SU-DHL-6 (cell line): ENCODE measurements around the gene SLC2A4RG.

ENCODE experiments used
- H2AFZ ChIP-seq: fragments of 200-600 bp; sonication (generic); 2 replicates; pipeline ENCODE4 v1.6.1; 2014; ENCODE audit warnings: low read depth, mild to moderate bottlenecking, moderate library complexity, mixed read lengths, antibody characterized with exemption, low read length; ENCODE audit not compliant: severe bottlenecking
- H3F3A ChIP-seq: fragments of 200-600 bp; shearing (Covaris generic); 2 replicates; pipeline ENCODE4 v1.6.0; 2016; ENCODE audit warnings: antibody characterized with exemption, mild to moderate bottlenecking; ENCODE audit not compliant: insufficient read depth
- H3K27ac ChIP-seq: fragments of 200-600 bp; sonication (generic); 2 replicates; pipeline ENCODE4 v1.5.1; 2016; ENCODE audit warnings: low read depth, mild to moderate bottlenecking, low read length, moderate library complexity, mixed read lengths
- H3K27me3 ChIP-seq: fragments of 200-600 bp; sonication (generic), shearing (Covaris generic); 2 replicates; pipeline ENCODE4 v1.6.0; 2014; ENCODE audit warnings: mild to moderate bottlenecking, low read length
- H3K36me3 ChIP-seq: fragments of 200-600 bp; sonication (generic); 2 replicates; pipeline ENCODE4 v1.6.1; 2014; ENCODE audit warnings: mild to moderate bottlenecking, low read length, mixed read lengths
- H3K4me2 ChIP-seq: fragments of 300-600, 200-600 bp; shearing (Covaris generic), sonication (generic); 2 replicates; pipeline ENCODE4 v1.6.0; 2014; ENCODE audit warnings: low read length, low read depth, mild to moderate bottlenecking; ENCODE audit not compliant: poor library complexity, severe bottlenecking
- H3K4me3 ChIP-seq: fragments of 200-600 bp; sonication (generic); 2 replicates; pipeline ENCODE4 v1.5.1; 2014; ENCODE audit warnings: antibody characterized with exemption, low read length, mild to moderate bottlenecking, mixed read lengths; ENCODE audit not compliant: insufficient read depth, poor library complexity, severe bottlenecking
- H3K79me2 ChIP-seq: fragments of 200-600 bp; sonication (generic); 2 replicates; pipeline ENCODE4 v1.6.1; 2014; ENCODE audit warnings: mild to moderate bottlenecking, low read length, moderate library complexity; ENCODE audit not compliant: insufficient read depth
- H3K9ac ChIP-seq: fragments of 200-600 bp; sonication (generic); 2 replicates; pipeline ENCODE4 v1.7.0; 2014; ENCODE audit warnings: mild to moderate bottlenecking, low read length
- H3K9me2 ChIP-seq: fragments of 200-600 bp; sonication (generic); replicated peaks from 2 replicates; pipeline ENCODE4 v1.6.1; 2014; ENCODE audit warnings: low read length; ENCODE audit not compliant: insufficient read depth
- H3K9me3 ChIP-seq: fragments of 200-600 bp; sonication (generic); 2 replicates; pipeline ENCODE4 v1.6.1; 2014; ENCODE audit warnings: low read length, mixed read lengths; ENCODE audit not compliant: insufficient read depth
- H4K20me1 ChIP-seq: fragments of 200-600 bp; sonication (generic); 2 replicates; pipeline ENCODE4 v1.6.1; 2014; ENCODE audit warnings: low read depth, mild to moderate bottlenecking, antibody characterized with exemption, low read length, moderate library complexity, mixed read lengths
- EZH2phosphoT487 ChIP-seq: fragments of 200-600 bp; sonication (generic), shearing (Covaris generic); conservative IDR thresholded peaks from 2 replicates; pipeline ENCODE4 v1.6.1; 2018; ENCODE audit warnings: mild to moderate bottlenecking, antibody characterized with exemption, low read length, moderate library complexity, mixed read lengths
- TF ChIP-seq, protein P1 (sequence below): fragments of 200-600 bp; sonication (generic); IDR thresholded peaks from one replicate; pipeline ENCODE4 v1.5.1; 2017; ENCODE audit warnings: antibody characterized with exemption, mild to moderate bottlenecking, low read length, moderate library complexity; ENCODE audit not compliant: insufficient read depth, poor library complexity, severe bottlenecking

SLC2A4RG gene

GRCh38 chr20:63693733-63694583 lies 45.6 kb upstream of the SLC2A4RG start:
- Histone ChIP-seq H4K20me1 (no peaks in the 10 kb centered on the region), H3K36me3 (no peaks in the 10 kb centered on the region), H3K27me3 (no peaks in the 10 kb centered on the region), H3K9me2 (no peaks in the 10 kb centered on the region), H3K4me2 (no peak overlapping the region), H3K9me3 (no peaks in the 10 kb centered on the region), H3K9ac (no peak overlapping the region), H2AFZ (no peak overlapping the region), H3F3A (no peaks in the 10 kb centered on the region), H3K79me2 (no peaks in the 10 kb centered on the region), H3K27ac (no peak overlapping the region), H3K4me3 (no peak overlapping the region)
- TF ChIP-seq EZH2phosphoT487: no peak
- TF ChIP-seq, protein P1, sequence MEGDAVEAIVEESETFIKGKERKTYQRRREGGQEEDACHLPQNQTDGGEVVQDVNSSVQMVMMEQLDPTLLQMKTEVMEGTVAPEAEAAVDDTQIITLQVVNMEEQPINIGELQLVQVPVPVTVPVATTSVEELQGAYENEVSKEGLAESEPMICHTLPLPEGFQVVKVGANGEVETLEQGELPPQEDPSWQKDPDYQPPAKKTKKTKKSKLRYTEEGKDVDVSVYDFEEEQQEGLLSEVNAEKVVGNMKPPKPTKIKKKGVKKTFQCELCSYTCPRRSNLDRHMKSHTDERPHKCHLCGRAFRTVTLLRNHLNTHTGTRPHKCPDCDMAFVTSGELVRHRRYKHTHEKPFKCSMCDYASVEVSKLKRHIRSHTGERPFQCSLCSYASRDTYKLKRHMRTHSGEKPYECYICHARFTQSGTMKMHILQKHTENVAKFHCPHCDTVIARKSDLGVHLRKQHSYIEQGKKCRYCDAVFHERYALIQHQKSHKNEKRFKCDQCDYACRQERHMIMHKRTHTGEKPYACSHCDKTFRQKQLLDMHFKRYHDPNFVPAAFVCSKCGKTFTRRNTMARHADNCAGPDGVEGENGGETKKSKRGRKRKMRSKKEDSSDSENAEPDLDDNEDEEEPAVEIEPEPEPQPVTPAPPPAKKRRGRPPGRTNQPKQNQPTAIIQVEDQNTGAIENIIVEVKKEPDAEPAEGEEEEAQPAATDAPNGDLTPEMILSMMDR: no peak

DNA sequence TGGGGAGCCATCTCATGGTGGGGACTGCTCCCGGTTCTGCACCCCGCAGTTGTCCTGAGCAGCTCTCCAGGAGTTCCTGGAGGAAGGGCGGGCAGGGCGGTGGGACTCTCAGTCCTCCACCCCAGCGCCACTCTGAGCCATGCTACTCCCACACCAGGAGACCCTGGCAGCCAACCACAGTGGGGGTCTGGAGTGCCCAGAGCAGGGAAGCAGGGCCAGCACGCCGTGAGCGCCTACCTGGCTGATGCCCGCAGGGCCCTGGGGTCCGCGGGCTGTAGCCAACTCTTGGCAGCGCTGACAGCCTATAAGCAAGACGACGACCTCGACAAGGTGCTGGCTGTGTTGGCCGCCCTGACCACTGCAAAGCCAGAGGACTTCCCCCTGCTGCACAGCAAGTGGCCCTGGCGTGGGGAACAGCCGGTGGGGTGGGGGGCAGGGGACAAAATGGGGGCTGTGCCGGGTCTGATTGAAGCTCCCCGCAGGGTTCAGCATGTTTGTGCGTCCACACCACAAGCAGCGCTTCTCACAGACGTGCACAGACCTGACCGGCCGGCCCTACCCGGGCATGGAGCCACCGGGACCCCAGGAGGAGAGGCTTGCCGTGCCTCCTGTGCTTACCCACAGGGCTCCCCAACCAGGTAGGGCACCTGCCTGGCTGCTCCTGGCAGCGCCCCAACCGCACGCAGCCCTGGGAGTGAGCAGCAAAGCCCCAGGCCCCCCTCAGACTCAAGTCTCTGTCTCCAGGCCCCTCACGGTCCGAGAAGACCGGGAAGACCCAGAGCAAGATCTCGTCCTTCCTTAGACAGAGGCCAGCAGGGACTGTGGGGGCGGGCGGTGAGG lies 44.8 kb upstream of the SLC2A4RG start:
- H3K9me3 ChIP-seq: no peaks in the 10 kb centered on the region
- H3K9ac ChIP-seq: no peak overlapping the region
- H2AFZ ChIP-seq: no peak overlapping the region
- no peaks in the 10 kb centered on the region for H3F3A ChIP-seq
- no peaks in the 10 kb centered on the region for H4K20me1 ChIP-seq
- TF ChIP-seq, protein P1: no peak
- TF ChIP-seq EZH2phosphoT487: no peak
- H3K4me3 ChIP-seq: no peak overlapping the region
- no peaks in the 10 kb centered on the region for H3K36me3 ChIP-seq
- no peak overlapping the region for H3K4me2 ChIP-seq
- H3K79me2 ChIP-seq: no peaks in the 10 kb centered on the region
- H3K9me2 ChIP-seq: no peaks in the 10 kb centered on the region
- no peak overlapping the region for H3K27ac ChIP-seq
- H3K27me3 ChIP-seq: no peaks in the 10 kb centered on the region

GRCh38 chr20:63695424-63696305 lies 43.9 kb upstream of the SLC2A4RG start:
- Histone ChIP-seq H4K20me1 (no peaks in the 10 kb centered on the region), H3F3A (no peaks in the 10 kb centered on the region), H3K27me3 (no peaks in the 10 kb centered on the region), H3K36me3 (no peaks in the 10 kb centered on the region), H3K4me3 (no peak overlapping the region), H3K79me2 (no peaks in the 10 kb centered on the region), H2AFZ (no peak overlapping the region), H3K4me2 (no peak overlapping the region), H3K9me3 (no peaks in the 10 kb centered on the region), H3K27ac (no peak overlapping the region), H3K9me2 (no peaks in the 10 kb centered on the region), H3K9ac (no peak overlapping the region)
- TF ChIP-seq, protein P1: no peak
- no peak for TF ChIP-seq EZH2phosphoT487
